ENCODE measurements around the gene PTPRD. TPM values are rescaled to one million over a fixed set of nuclear protein-coding genes. Genes with fewer than 3 reads are reported as not detected.

Gene PTPRD
- polyA plus RNA-seq (2011; rRNA removed) (0.39 and 0.48 TPM in 2 replicates), polyA minus RNA-seq (2011; rRNA and poly(A)+ RNA removed) (0.33 and 1.7 TPM in 2 replicates)

DNA sequence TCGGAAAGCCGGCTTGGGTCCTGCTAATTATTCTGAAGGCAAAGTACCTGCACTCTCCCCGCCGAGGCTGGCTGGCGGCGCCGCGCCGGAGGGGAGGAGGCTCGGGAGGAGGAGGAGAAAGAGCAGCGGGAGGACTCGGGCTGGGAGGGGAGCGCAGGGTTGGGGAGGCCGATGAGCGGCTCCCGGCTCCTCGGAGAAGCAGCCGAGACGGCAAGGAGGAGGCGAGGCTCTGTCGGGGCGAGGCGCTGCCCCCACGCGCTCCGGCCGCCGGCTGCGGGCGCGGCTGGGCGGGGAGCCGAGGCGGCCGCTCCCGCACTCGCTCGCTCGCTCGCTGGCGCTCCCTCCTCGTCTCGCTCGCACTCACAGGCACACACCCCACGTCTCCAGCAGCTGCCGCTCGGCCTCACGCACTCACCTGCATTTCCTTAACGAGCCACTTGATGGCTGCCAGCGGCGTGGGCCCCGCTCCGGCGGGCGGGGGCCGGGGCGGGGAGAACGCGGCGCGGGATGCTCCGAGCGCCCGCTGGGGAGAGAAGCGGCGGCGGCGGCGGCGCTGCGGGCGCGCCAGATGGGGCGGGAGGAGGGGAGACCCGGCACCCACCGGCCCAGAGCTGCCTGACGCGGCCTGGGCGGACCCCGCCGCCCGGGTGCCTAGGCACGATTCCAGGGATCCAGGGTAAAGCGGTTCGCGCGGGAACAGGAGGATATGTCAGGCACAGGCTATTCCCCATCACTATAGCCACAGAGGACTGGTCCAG, at the start of gene PTPRD:
Gene PTPRD (minus strand): TSS at position 362 of the 758 bp plus-strand sequence.
- TF ChIP-seq, protein P1, sequence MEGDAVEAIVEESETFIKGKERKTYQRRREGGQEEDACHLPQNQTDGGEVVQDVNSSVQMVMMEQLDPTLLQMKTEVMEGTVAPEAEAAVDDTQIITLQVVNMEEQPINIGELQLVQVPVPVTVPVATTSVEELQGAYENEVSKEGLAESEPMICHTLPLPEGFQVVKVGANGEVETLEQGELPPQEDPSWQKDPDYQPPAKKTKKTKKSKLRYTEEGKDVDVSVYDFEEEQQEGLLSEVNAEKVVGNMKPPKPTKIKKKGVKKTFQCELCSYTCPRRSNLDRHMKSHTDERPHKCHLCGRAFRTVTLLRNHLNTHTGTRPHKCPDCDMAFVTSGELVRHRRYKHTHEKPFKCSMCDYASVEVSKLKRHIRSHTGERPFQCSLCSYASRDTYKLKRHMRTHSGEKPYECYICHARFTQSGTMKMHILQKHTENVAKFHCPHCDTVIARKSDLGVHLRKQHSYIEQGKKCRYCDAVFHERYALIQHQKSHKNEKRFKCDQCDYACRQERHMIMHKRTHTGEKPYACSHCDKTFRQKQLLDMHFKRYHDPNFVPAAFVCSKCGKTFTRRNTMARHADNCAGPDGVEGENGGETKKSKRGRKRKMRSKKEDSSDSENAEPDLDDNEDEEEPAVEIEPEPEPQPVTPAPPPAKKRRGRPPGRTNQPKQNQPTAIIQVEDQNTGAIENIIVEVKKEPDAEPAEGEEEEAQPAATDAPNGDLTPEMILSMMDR (IDR thresholded peaks at IDR 0.05; ENCODE audit: insufficient read depth, low read depth, low read length), result peak; percentile 6; the same call in 1 of the 2 replicates
- peaks cover 8% of the 10 kb centered on the region for H3K27me3 ChIP-seq (ENCODE audit: control insufficient read depth, insufficient read depth, low read length)
- ChIA-PET POLR2A (no interaction called here), CTCF (no interaction called here)
- H3K4me3 ChIP-seq (ENCODE audit: low read depth, low read length), result peak within 1 kb of the TSS; percentile 18
- H3K36me3 ChIP-seq (ENCODE audit: control insufficient read depth, insufficient read depth, low read length), result no peaks in the 10 kb centered on the region
- no peak for DNase-seq (ENCODE audit: low read depth)

GRCh38 chr9:10661994-10662393, 49.2 kb upstream of the PTPRD start:
- DNase-seq (ENCODE audit: low read depth), result no peak
- ChIA-PET CTCF (no interaction called here), POLR2A (no interaction called here)
- no peaks in the 10 kb centered on the region for H3K27me3 ChIP-seq (ENCODE audit: control insufficient read depth, insufficient read depth, low read length)
- TF ChIP-seq, protein P1 (IDR thresholded peaks at IDR 0.05; ENCODE audit: insufficient read depth, low read depth, low read length), result no peak
- H3K36me3 ChIP-seq (ENCODE audit: control insufficient read depth, insufficient read depth, low read length), result no peaks in the 10 kb centered on the region
- no peak overlapping the region for H3K4me3 ChIP-seq (ENCODE audit: low read depth, low read length)

- ChIA-PET POLR2A (no interaction called here), CTCF (no interaction called here)
- TF ChIP-seq, protein P1 (IDR thresholded peaks at IDR 0.05; ENCODE audit: insufficient read depth, low read depth, low read length), result no peak
- H3K27me3 ChIP-seq (ENCODE audit: control insufficient read depth, insufficient read depth, low read length), result no peaks in the 10 kb centered on the region
- H3K36me3 ChIP-seq (ENCODE audit: control insufficient read depth, insufficient read depth, low read length), result no peaks in the 10 kb centered on the region
- H3K4me3 ChIP-seq (ENCODE audit: low read depth, low read length), result no peak overlapping the region
- no peak for DNase-seq (ENCODE audit: low read depth)
Observed at GRCh38 chr9:10661376-10661775, 48.6 kb upstream of the PTPRD start.

DNA sequence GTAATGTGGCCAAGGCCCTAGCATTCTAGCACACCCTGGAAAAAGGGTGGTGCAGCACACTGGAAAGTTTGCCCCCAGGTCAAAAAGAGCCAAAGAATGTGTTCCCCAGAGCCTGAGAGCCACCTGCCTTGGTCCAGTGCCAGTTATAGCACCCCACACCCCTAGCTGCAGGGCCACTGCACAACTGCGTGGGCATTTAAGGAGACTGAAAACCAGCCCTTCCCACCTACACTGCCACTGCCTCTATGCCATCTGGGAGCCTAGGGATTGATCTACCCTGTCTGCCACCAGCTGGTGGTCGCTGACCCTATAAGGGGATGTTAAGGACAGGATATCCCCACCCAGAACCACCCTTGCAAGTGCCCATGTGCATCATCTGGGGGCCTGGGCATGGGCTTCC, 38.2 kb upstream of the PTPRD start:
- no peaks in the 10 kb centered on the region for H3K36me3 ChIP-seq (ENCODE audit: control insufficient read depth, insufficient read depth, low read length)
- CTCF ChIA-PET, result no interaction called here
- DNase-seq (ENCODE audit: low read depth), result no peak
- H3K27me3 ChIP-seq (ENCODE audit: control insufficient read depth, insufficient read depth, low read length), result no peaks in the 10 kb centered on the region
- H3K4me3 ChIP-seq (ENCODE audit: low read depth, low read length), result no peak overlapping the region
- TF ChIP-seq, protein P1 (IDR thresholded peaks at IDR 0.05; ENCODE audit: insufficient read depth, low read depth, low read length), result no peak
- POLR2A ChIA-PET, result no interaction called here

DNA sequence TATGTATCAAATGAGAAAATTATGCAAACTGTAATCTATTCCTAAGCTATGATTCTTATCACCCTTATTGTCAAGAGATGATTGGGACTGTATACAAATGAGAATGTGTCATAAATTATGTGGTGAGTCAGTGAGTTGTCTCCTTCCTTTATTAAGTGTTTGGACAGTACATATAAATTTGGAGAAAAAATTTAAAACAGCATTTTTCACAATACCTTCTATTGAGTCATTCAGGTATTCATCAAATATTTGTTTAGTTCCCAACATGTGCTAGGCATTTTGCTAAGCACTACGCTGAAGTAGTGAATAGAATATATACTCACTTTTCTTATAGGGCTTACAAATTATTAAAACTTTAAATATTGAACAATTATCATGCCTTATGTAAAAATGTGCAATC, 36.3 kb upstream of the PTPRD start:
- H3K27me3 ChIP-seq (ENCODE audit: control insufficient read depth, insufficient read depth, low read length), result no peaks in the 10 kb centered on the region
- H3K4me3 ChIP-seq (ENCODE audit: low read depth, low read length), result no peak overlapping the region
- no peaks in the 10 kb centered on the region for H3K36me3 ChIP-seq (ENCODE audit: control insufficient read depth, insufficient read depth, low read length)
- DNase-seq (ENCODE audit: low read depth), result no peak
- TF ChIP-seq, protein P1 (IDR thresholded peaks at IDR 0.05; ENCODE audit: insufficient read depth, low read depth, low read length), result no peak
- POLR2A ChIA-PET, result no interaction called here
- CTCF ChIA-PET, result no interaction called here
